C4-2B (cell line): Measurements from ENCODE around the gene EPHB4.
A peak's percentile ranks its signal among the peaks of the same experiment; 100 is the strongest.

Experiments used
- H3K27ac ChIP-seq: fragments of 450-650 bp; 2 replicates; pipeline ENCODE4 v1.5.1; 2017
- CTCF ChIP-seq: fragments of 450-650 bp; conservative IDR thresholded peaks from 2 replicates; pipeline ENCODE4 v1.5.1; 2017; ENCODE audit warnings: mild to moderate bottlenecking
- ZFX ChIP-seq: fragments of 450-650 bp; IDR thresholded peaks from 2 replicates; pipeline ENCODE4 v1.6.1; 2017

Gene EPHB4

GRCh38 chr7:100832281-100832633 lies 4.9 kb upstream of the EPHB4 start:
- no peak overlapping the region for H3K27ac ChIP-seq
- TF ChIP-seq ZFX (no peak), CTCF (no peak)

GRCh38 chr7:100830396-100830795 lies 3.1 kb upstream of the EPHB4 start:
- TF ChIP-seq CTCF (no peak), ZFX (no peak)
- H3K27ac ChIP-seq: no peak overlapping the region

DNA sequence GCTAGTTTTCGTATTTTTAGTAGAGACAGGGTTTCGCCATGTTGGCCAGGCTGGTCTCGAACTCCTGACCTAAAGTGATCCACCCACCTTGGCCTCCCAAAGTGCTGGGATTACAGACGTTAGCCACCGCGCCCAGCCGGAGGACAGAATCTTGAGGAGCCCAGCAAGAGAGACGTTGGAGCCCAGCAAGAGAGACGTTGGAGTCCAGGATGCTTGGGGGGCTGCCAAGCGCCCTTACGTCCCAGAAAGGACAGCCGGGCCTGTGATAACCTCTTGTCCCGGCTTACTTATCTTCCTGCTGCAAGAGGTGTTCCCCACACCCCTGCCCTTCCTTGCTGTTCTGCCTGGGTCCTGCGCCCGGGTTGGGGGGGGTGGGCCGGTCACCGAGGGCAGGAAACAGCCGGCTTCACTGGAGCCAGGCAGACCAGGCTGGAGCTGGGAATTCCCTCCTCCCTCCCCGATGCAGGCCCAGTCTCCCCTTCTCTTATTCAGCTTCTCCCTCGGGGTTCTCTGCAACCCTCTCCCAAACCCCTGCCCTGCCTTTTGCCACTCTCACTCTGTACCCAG lies 1.9 kb upstream of the EPHB4 start:
- no peak overlapping the region for H3K27ac ChIP-seq
- no peak for TF ChIP-seq ZFX
- TF ChIP-seq CTCF: no peak

GRCh38 chr7:100826514-100827329 lies 601 bp downstream of the EPHB4 start:
- TF ChIP-seq ZFX (peak; percentile 85; the same call in 1 of the 2 replicates), CTCF (no peak)
- H3K27ac ChIP-seq: peak overlapping the region; percentile 77

DNA sequence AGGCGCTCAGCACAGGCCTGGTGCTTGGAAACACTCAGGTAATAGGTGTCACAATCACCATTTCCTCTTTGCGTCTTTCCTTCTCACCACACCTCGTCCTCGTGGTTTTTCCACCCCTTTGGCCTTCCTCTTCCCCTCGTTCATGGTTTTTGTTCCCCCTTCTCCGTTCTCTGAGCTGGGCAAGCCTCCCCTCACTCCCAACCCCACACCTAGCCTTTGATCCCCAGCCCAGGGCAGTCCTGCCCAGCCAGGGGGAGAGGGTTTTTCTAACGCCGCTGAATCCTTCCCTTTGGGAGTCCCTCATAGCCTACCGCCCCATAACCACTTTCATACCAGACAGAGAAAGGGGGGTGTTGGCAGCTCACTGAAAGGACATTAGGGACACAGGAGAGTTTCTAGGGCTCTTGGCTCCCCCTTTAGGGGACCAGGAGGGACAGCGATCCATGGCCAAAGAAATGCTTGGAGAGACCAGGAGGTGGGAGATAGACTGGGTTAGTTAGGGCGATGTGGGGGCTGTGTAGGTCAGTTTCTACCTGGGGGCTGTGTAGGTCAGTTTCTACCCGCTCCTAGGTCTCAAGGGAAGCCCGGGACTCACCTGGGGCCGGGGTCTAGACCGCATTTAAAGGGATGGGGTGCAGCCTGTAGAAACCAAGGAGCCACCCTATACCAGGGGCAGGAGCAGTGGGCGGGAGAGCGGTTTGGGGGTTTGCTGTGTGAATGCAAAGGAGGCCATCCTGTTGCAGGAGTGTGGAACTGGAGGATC lies 1.4 kb downstream of the EPHB4 start:
- peak overlapping the region; percentile 77; the same call in 1 of the 2 replicates for H3K27ac ChIP-seq

GRCh38 chr7:100825215-100825671 lies 2.1 kb downstream of the EPHB4 start:
- no peak overlapping the region for H3K27ac ChIP-seq

More for the DNA sequence above, 1.4 kb downstream of the EPHB4 start:
- TF ChIP-seq CTCF (no peak), ZFX (no peak)

More at GRCh38 chr7:100825215-100825671, 2.1 kb downstream of the EPHB4 start:
- no peak for TF ChIP-seq ZFX
- TF ChIP-seq CTCF: no peak
